ENCODE data around the gene AFDN.

Gene AFDN

DNA sequence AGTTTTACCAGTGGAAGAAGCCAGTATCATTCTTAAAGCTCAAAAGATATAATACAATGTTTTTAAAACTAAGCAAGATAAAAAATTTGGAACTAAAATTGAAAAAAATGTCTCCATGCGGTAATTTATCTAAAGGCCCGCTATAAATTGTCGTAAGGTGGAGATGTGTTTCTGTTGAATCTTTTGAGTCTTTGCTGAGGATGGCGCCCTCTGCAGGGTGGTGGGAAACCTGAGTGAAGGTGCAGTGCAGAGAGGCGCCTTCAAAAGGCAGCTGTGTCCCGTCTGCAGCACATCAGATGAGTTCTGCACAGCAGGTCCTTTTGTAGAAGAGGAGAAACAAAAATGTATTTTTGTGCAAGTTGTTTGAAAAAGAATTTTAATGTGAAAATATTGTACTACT is 141.4 kb downstream of the AFDN start:
- Histone ChIP-seq H3K27me3 (ENCODE audit: insufficient read depth, low read length, poor library complexity) (no peaks in the 10 kb centered on the region), H3K4me1 (ENCODE audit: insufficient read depth, low read length) (no peaks in the 10 kb centered on the region), H4K20me1 (ENCODE audit: insufficient read depth, low read length) (no peaks in the 10 kb centered on the region), H2AFZ (ENCODE audit: low read depth, low read length) (no peak overlapping the region), H3K4me3 (ENCODE audit: low read depth in 1 of 2, low read length in 2 of 2) (no peak overlapping the region), H3K79me2 (ENCODE audit: insufficient read depth, low read length) (no peaks in the 10 kb centered on the region), H3K27ac (ENCODE audit: low read length) (no peak overlapping the region), H3K36me3 (ENCODE audit: insufficient read depth, low read length) (no peaks in the 10 kb centered on the region), H3K9me3 (ENCODE audit: insufficient read depth, low read length, severe bottlenecking) (no peaks in the 10 kb centered on the region), H3K4me2 (ENCODE audit: insufficient read depth, low read length) (no peak overlapping the region), H3K9ac (ENCODE audit: low read depth, low read length) (no peak overlapping the region)
- ATAC-seq (ENCODE audit: insufficient read depth, low read depth) = no peak
- peak; percentile 30 for DNase-seq
- peak; percentile 48 for TF ChIP-seq CTCF (IDR thresholded peaks at IDR 0.05; ENCODE audit: borderline replicate concordance, extremely low read depth, low read length, poor library complexity, severe bottlenecking)
- TF ChIP-seq EZH2 (IDR thresholded peaks at IDR 0.05; ENCODE audit: borderline replicate concordance, low read depth, low read length, severe bottlenecking) = no peak

- H3K9me3 ChIP-seq (ENCODE audit: insufficient read depth, low read length, severe bottlenecking) = no peaks in the 10 kb centered on the region
- no peaks in the 10 kb centered on the region for H3K27me3 ChIP-seq (ENCODE audit: insufficient read depth, low read length, poor library complexity)
- DNase-seq = no peak
- H3K27ac ChIP-seq (ENCODE audit: low read length) = no peak overlapping the region
- H3K36me3 ChIP-seq (ENCODE audit: insufficient read depth, low read length) = no peaks in the 10 kb centered on the region
- no peaks in the 10 kb centered on the region for H3K4me1 ChIP-seq (ENCODE audit: insufficient read depth, low read length)
- H3K4me2 ChIP-seq (ENCODE audit: insufficient read depth, low read length) = no peak overlapping the region
- no peak overlapping the region for H2AFZ ChIP-seq (ENCODE audit: low read depth, low read length)
- no peak overlapping the region for H3K9ac ChIP-seq (ENCODE audit: low read depth, low read length)
- no peaks in the 10 kb centered on the region for H4K20me1 ChIP-seq (ENCODE audit: insufficient read depth, low read length)
- H3K4me3 ChIP-seq (ENCODE audit: low read depth in 1 of 2, low read length in 2 of 2) = no peak overlapping the region
- no peak for ATAC-seq (ENCODE audit: insufficient read depth, low read depth)
- TF ChIP-seq CTCF (IDR thresholded peaks at IDR 0.05; ENCODE audit: borderline replicate concordance, extremely low read depth, low read length, poor library complexity, severe bottlenecking) (no peak), EZH2 (IDR thresholded peaks at IDR 0.05; ENCODE audit: borderline replicate concordance, low read depth, low read length, severe bottlenecking) (no peak)
- H3K79me2 ChIP-seq (ENCODE audit: insufficient read depth, low read length) = no peaks in the 10 kb centered on the region
These were observed 143.5 kb downstream of the AFDN start for GRCh38 chr6:167970230-167970629.

DNA sequence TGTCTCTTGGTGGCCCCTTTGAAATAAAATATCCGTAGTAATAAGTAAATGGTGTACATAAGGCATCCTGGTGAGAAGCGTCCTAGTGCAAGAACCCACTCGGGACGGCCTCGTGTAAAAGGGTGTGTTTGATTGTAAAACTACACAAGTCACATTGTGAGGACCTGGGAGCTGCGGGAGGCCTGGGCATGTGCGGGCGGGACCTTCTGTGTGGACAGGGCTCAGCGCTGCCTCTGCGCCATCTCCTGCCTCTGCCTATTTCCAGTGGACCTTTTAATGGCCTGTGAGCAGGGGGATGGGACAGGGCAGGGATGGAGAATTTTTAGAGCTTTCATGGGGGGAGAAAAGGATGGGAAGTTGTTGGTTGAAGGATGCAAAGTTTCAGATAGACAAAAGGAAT is 145.5 kb downstream of the AFDN start:
- Histone ChIP-seq H3K4me3 (ENCODE audit: low read depth in 1 of 2, low read length in 2 of 2) (no peak overlapping the region), H3K36me3 (ENCODE audit: insufficient read depth, low read length) (no peaks in the 10 kb centered on the region), H3K27ac (ENCODE audit: low read length) (no peak overlapping the region), H3K4me1 (ENCODE audit: insufficient read depth, low read length) (no peaks in the 10 kb centered on the region), H3K79me2 (ENCODE audit: insufficient read depth, low read length) (no peaks in the 10 kb centered on the region), H2AFZ (ENCODE audit: low read depth, low read length) (no peak overlapping the region), H3K27me3 (ENCODE audit: insufficient read depth, low read length, poor library complexity) (no peaks in the 10 kb centered on the region), H3K4me2 (ENCODE audit: insufficient read depth, low read length) (no peak overlapping the region), H3K9me3 (ENCODE audit: insufficient read depth, low read length, severe bottlenecking) (no peaks in the 10 kb centered on the region), H4K20me1 (ENCODE audit: insufficient read depth, low read length) (no peaks in the 10 kb centered on the region), H3K9ac (ENCODE audit: low read depth, low read length) (no peak overlapping the region)
- DNase-seq (no peak), ATAC-seq (ENCODE audit: insufficient read depth, low read depth) (no peak)
- no peak for TF ChIP-seq EZH2 (IDR thresholded peaks at IDR 0.05; ENCODE audit: borderline replicate concordance, low read depth, low read length, severe bottlenecking)
- TF ChIP-seq CTCF (IDR thresholded peaks at IDR 0.05; ENCODE audit: borderline replicate concordance, extremely low read depth, low read length, poor library complexity, severe bottlenecking) = no peak

All from DND-41 (cell line).